Neural progenitor cell (in vitro differentiated cells): Measurements from ENCODE around the gene MFAP2. TPM values are rescaled to one million over a fixed set of nuclear protein-coding genes. Genes with fewer than 3 reads are reported as not detected.
"Not testable (repeated sequence)": the region's sequence is repeated elsewhere in the genome, so short reads cannot be mapped to it uniquely, and the experiment has no call there.

Experiments
- DNase-seq: peaks from one replicate; pipeline ENCODE4 v3.0.0-alpha.2; 2016; ENCODE audit warnings: low spot score
- H2AFZ ChIP-seq: fragments of 200-600 bp; sonication (generic); replicated peaks from 2 replicates; pipeline ENCODE4 v1.6.1; 2016; ENCODE audit warnings: antibody characterized with exemption
- H3F3A ChIP-seq: fragments of 200-600 bp; sonication (generic); 2 replicates; pipeline ENCODE4 v1.6.1; 2016; ENCODE audit warnings: antibody characterized with exemption, low read depth
- H3K27ac ChIP-seq: fragments of 200-600 bp; sonication (generic); 2 replicates; pipeline ENCODE4 v1.5.1; 2016; ENCODE audit warnings: mild to moderate bottlenecking
- H3K27me3 ChIP-seq: fragments of 200-600 bp; sonication (generic); 2 replicates; pipeline ENCODE4 v1.6.1; 2016; ENCODE audit warnings: mild to moderate bottlenecking, moderate library complexity
- H3K36me3 ChIP-seq: fragments of 200-600 bp; sonication (generic); 2 replicates; pipeline ENCODE4 v1.5.1; 2016
- H3K4me1 ChIP-seq: fragments of 200-600 bp; sonication (generic); 2 replicates; pipeline ENCODE4 v1.6.1; 2016; ENCODE audit warnings: mixed run types
- H3K4me2 ChIP-seq: fragments of 200-600 bp; sonication (generic); 2 replicates; pipeline ENCODE4 v1.6.1; 2016
- H3K4me3 ChIP-seq: fragments of 200-600 bp; sonication (generic); 2 replicates; pipeline ENCODE4 v1.5.1; 2016
- H3K79me2 ChIP-seq: fragments of 200-600 bp; sonication (generic); 2 replicates; pipeline ENCODE4 v1.6.1; 2016; ENCODE audit warnings: low read depth
- H3K9ac ChIP-seq: fragments of 200-600 bp; sonication (generic); 2 replicates; pipeline ENCODE4 v1.6.1; 2016
- H3K9me3 ChIP-seq: fragments of 200-600 bp; sonication (generic); 2 replicates; pipeline ENCODE4 v1.5.1; 2016; ENCODE audit warnings: low read depth
- H4K20me1 ChIP-seq: fragments of 200-600 bp; sonication (generic); 2 replicates; pipeline ENCODE4 v1.6.1; 2016; ENCODE audit warnings: low read depth
- H3K27ac Mint-ChIP-seq: 3 replicates; pipeline ENCODE4 v1.8.0; 2021; ENCODE audit warnings: mixed read lengths
- H3K27me3 Mint-ChIP-seq: 2 replicates; pipeline ENCODE4 v1.8.0; 2022; ENCODE audit warnings: low read depth, mild to moderate bottlenecking, inconsistent platforms, moderate library complexity, mixed read lengths; ENCODE audit not compliant: insufficient read depth
- H3K36me3 Mint-ChIP-seq: 3 replicates; pipeline ENCODE4 v1.8.0; 2021; ENCODE audit warnings: mixed read lengths
- H3K4me1 Mint-ChIP-seq: 3 replicates; pipeline ENCODE4 v1.8.0; 2021; ENCODE audit warnings: mixed read lengths
- H3K4me3 Mint-ChIP-seq: 3 replicates; pipeline ENCODE4 v1.8.0; 2021; ENCODE audit warnings: mild to moderate bottlenecking, moderate library complexity, mixed read lengths
- H3K9me3 Mint-ChIP-seq: 3 replicates; pipeline ENCODE4 v1.8.0; 2020; ENCODE audit warnings: mixed read lengths
- EZH2 ChIP-seq: fragments of 200-600 bp; sonication (generic); IDR thresholded peaks from 2 replicates; pipeline ENCODE4 v1.6.1; 2017; ENCODE audit warnings: antibody characterized with exemption, mild to moderate bottlenecking, moderate library complexity
- EZH2phosphoT487 ChIP-seq: fragments of 200-600 bp; sonication (generic); IDR thresholded peaks from 2 replicates; pipeline ENCODE4 v1.6.1; 2017; ENCODE audit warnings: antibody characterized with exemption
- total RNA-seq: library from RNA; depleted of rRNA; stranded (reverse); fragments of >200 nt; gene quantifications from 2 replicates; pipeline ENCODE4 v1.2.3, GENCODE V29; 2015; ENCODE audit warnings: low replicate concordance
- TF ChIP-seq, protein P1 (sequence below): fragments of 200-600 bp; sonication (generic); IDR thresholded peaks from 2 replicates; pipeline ENCODE4 v1.5.1; 2017; ENCODE audit warnings: antibody characterized with exemption, mild to moderate bottlenecking

Gene MFAP2
- total RNA-seq, 1 donor from 2014 or later = 68.8 TPM

GRCh38 chr1:16946646-16947045, 33.8 kb downstream of the MFAP2 start:
- Histone ChIP-seq H3K36me3 (peaks cover 3% of the 10 kb centered on the region), H2AFZ (no peak overlapping the region), H3K4me1 (no peaks in the 10 kb centered on the region), H3K4me2 (no peak overlapping the region), H3K9ac (no peak overlapping the region), H3K9me3 (no peaks in the 10 kb centered on the region), H3F3A (peaks cover 4% of the 10 kb centered on the region), H3K79me2 (no peaks in the 10 kb centered on the region), H3K27me3 (no peaks in the 10 kb centered on the region), H4K20me1 (no peaks in the 10 kb centered on the region), H3K4me3 (no peak overlapping the region), H3K27ac (no peak overlapping the region)
- H3K36me3 Mint-ChIP-seq = peaks cover 5% of the 10 kb centered on the region
- no peaks in the 10 kb centered on the region for H3K4me1 Mint-ChIP-seq
- H3K4me3 Mint-ChIP-seq = no peak overlapping the region
- H3K9me3 Mint-ChIP-seq = no peaks in the 10 kb centered on the region
- H3K27ac Mint-ChIP-seq = no peak overlapping the region
- DNase-seq = no peak
- no peak for TF ChIP-seq EZH2phosphoT487
- no peak for TF ChIP-seq EZH2
- TF ChIP-seq, protein P1, sequence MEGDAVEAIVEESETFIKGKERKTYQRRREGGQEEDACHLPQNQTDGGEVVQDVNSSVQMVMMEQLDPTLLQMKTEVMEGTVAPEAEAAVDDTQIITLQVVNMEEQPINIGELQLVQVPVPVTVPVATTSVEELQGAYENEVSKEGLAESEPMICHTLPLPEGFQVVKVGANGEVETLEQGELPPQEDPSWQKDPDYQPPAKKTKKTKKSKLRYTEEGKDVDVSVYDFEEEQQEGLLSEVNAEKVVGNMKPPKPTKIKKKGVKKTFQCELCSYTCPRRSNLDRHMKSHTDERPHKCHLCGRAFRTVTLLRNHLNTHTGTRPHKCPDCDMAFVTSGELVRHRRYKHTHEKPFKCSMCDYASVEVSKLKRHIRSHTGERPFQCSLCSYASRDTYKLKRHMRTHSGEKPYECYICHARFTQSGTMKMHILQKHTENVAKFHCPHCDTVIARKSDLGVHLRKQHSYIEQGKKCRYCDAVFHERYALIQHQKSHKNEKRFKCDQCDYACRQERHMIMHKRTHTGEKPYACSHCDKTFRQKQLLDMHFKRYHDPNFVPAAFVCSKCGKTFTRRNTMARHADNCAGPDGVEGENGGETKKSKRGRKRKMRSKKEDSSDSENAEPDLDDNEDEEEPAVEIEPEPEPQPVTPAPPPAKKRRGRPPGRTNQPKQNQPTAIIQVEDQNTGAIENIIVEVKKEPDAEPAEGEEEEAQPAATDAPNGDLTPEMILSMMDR = no peak
- no peaks in the 10 kb centered on the region for H3K27me3 Mint-ChIP-seq

- H3K36me3 Mint-ChIP-seq, H3K36me3 ChIP-seq, H3K4me1 ChIP-seq, H3K4me3 ChIP-seq, DNase-seq, H3K9me3 ChIP-seq, H3K9me3 Mint-ChIP-seq, H3K9ac ChIP-seq, H3K4me2 ChIP-seq, H3K27ac Mint-ChIP-seq, H4K20me1 ChIP-seq, H3K27me3 Mint-ChIP-seq, H3K27ac ChIP-seq, H3K27me3 ChIP-seq, H3K4me3 Mint-ChIP-seq, H3K79me2 ChIP-seq, H3F3A ChIP-seq, H3K4me1 Mint-ChIP-seq, H2AFZ ChIP-seq: not testable (repeated sequence)
Measured at GRCh38 chr1:16946185-16946584, 34.2 kb downstream of the MFAP2 start.

DNA sequence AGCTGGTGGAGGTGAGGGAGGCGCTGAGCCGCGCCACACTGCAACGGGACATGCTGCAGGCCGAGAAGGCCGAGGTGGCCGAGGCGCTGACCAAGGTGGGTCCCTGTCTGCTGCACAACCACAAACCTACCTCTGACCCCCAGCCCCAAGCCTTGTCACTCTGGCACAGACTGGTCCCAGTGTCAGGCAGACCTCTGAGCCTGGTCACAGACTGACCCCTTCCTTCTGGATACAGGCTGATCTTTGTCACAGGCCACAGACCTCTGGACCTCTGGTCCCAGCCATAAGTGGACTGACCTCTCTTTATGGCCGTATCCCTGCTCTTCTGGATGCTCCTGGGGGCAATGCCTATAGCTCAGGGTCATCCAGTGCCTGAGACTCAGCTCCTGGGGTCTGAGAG, 34.9 kb downstream of the MFAP2 start:
- not testable (repeated sequence) for H3K27me3 Mint-ChIP-seq, DNase-seq, H3K4me1 ChIP-seq

GRCh38 chr1:16944038-16944437, 36.4 kb downstream of the MFAP2 start:
- DNase-seq = no peak
- Mint-ChIP-seq H3K4me3 (no peak overlapping the region), H3K27me3 (no peaks in the 10 kb centered on the region), H3K9me3 (no peaks in the 10 kb centered on the region), H3K27ac (no peak overlapping the region), H3K4me1 (peaks cover 3% of the 10 kb centered on the region), H3K36me3 (peaks cover 5% of the 10 kb centered on the region)
- no peak overlapping the region for H3K4me2 ChIP-seq
- no peaks in the 10 kb centered on the region for H4K20me1 ChIP-seq
- H3K79me2 ChIP-seq = no peaks in the 10 kb centered on the region
- no peaks in the 10 kb centered on the region for H3K9me3 ChIP-seq
- peaks cover 3% of the 10 kb centered on the region for H3K36me3 ChIP-seq
- no peak overlapping the region for H3K27ac ChIP-seq
- TF ChIP-seq EZH2phosphoT487 (no peak), EZH2 (no peak)
- TF ChIP-seq, protein P1 = no peak
- no peak overlapping the region for H2AFZ ChIP-seq
- no peak overlapping the region for H3K4me3 ChIP-seq
- no peaks in the 10 kb centered on the region for H3F3A ChIP-seq
- peaks cover 1% of the 10 kb centered on the region for H3K4me1 ChIP-seq
- no peaks in the 10 kb centered on the region for H3K27me3 ChIP-seq
- H3K9ac ChIP-seq = no peak overlapping the region

More for the DNA sequence above, 34.9 kb downstream of the MFAP2 start:
- H3K9me3 Mint-ChIP-seq, H3K36me3 ChIP-seq, H2AFZ ChIP-seq, H3F3A ChIP-seq, H3K4me1 Mint-ChIP-seq, H3K4me3 Mint-ChIP-seq, H3K9ac ChIP-seq, H3K27me3 ChIP-seq, H3K4me3 ChIP-seq, H3K9me3 ChIP-seq, H3K4me2 ChIP-seq, H3K27ac Mint-ChIP-seq, H3K27ac ChIP-seq, H4K20me1 ChIP-seq, H3K79me2 ChIP-seq, H3K36me3 Mint-ChIP-seq: not testable (repeated sequence)

GRCh38 chr1:16939386-16940180, 40.8 kb downstream of the MFAP2 start:
- H3K36me3 ChIP-seq, H3F3A ChIP-seq, H3K9ac ChIP-seq, H3K27me3 Mint-ChIP-seq, H3K27ac ChIP-seq, H4K20me1 ChIP-seq, H3K79me2 ChIP-seq, H3K9me3 Mint-ChIP-seq, H3K9me3 ChIP-seq, H3K4me1 Mint-ChIP-seq, H2AFZ ChIP-seq, H3K4me1 ChIP-seq, H3K27me3 ChIP-seq, H3K4me3 Mint-ChIP-seq: not testable (repeated sequence)
- Histone ChIP-seq H3K4me3 (peak overlapping the region; percentile 27), H3K4me2 (peak overlapping the region; percentile 60)
- DNase-seq = peak; percentile 31
- Mint-ChIP-seq H3K36me3 (peaks cover 13% of the 10 kb centered on the region), H3K27ac (peak overlapping the region; percentile 95)
